Natural killer cell (primary cell): ENCODE results near the gene POLR2C. TPM values are rescaled to one million over a fixed set of nuclear protein-coding genes. Genes with fewer than 3 reads are reported as not detected.

ENCODE experiments used
- ATAC-seq, 3 donors: fragments of 150-1000 bp in 2 of 3; fragments of 200-7000 bp in 1 of 3; cut with Tn5 transposase; 1 replicate in 1 of 3; 2 replicates in 2 of 3; pipeline ENCODE4 v1.10.0; 2021; ENCODE audit warnings: mild to moderate bottlenecking in 2 of 3, moderate library complexity in 2 of 3
- DNase-seq, 2 donors: peaks; one replicate each; pipeline versions ENCODE4 v3.0.0 to v3.0.0-alpha.2; 2013 to 2021; ENCODE audit warnings: mixed read lengths in 1 of 2
- H3K27ac ChIP-seq: one replicate; pipeline ENCODE4 v1.5.1; 2013; ENCODE audit warnings: mild to moderate bottlenecking, low read length
- H3K27me3 ChIP-seq: one replicate; pipeline ENCODE4 v1.6.1; 2013; ENCODE audit warnings: low read length; ENCODE audit not compliant: control insufficient read depth, insufficient read depth
- H3K36me3 ChIP-seq: one replicate; pipeline ENCODE4 v1.6.1; 2013; ENCODE audit warnings: low read length; ENCODE audit not compliant: control insufficient read depth, insufficient read depth
- H3K4me1 ChIP-seq: one replicate; pipeline ENCODE4 v1.6.1; 2013; ENCODE audit warnings: low read length; ENCODE audit not compliant: control insufficient read depth, insufficient read depth
- H3K4me3 ChIP-seq: one replicate; pipeline ENCODE4 v1.5.1; 2013; ENCODE audit warnings: low read length
- H3K9me3 ChIP-seq: one replicate; pipeline ENCODE4 v1.6.1; 2013; ENCODE audit warnings: low read length; ENCODE audit not compliant: control insufficient read depth, insufficient read depth
- H3K27ac Mint-ChIP-seq, 2 donors: one replicate each; pipeline ENCODE4 v1.8.0; 2022; ENCODE audit warnings: mild to moderate bottlenecking in 2 of 2, mixed read lengths in 2 of 2, moderate library complexity in 1 of 2
- H3K27me3 Mint-ChIP-seq, 2 donors: one replicate each; pipeline ENCODE4 v1.8.0; 2022; ENCODE audit warnings: low read depth in 2 of 2, mixed read lengths in 2 of 2
- H3K36me3 Mint-ChIP-seq: one replicate; pipeline ENCODE4 v1.8.0; 2022; ENCODE audit warnings: mixed read lengths
- H3K4me1 Mint-ChIP-seq, 2 donors: one replicate each; pipeline ENCODE4 v1.8.0; 2022; ENCODE audit warnings: mixed read lengths in 2 of 2
- H3K4me3 Mint-ChIP-seq: one replicate; pipeline ENCODE4 v1.8.0; 2022; ENCODE audit warnings: mild to moderate bottlenecking, moderate library complexity, mixed read lengths
- H3K9me3 Mint-ChIP-seq, 2 donors: one replicate each; pipeline ENCODE4 v1.8.0; 2022; ENCODE audit warnings: mixed read lengths in 2 of 2
- CTCF ChIP-seq: fragments of 200-600 bp; IDR thresholded peaks from one replicate; pipeline ENCODE4 v1.8.0; 2022; ENCODE audit warnings: antibody characterized with exemption
- WGBS: methylation state at CpG from one replicate; pipeline ENCODE4 v1.1.7; 2013; ENCODE audit warnings: missing lambda C conversion rate; ENCODE audit not compliant: insufficient coverage; 5-methylcytosine and 5-hydroxymethylcytosine counted together
- intact Hi-C: fragments of 100-400 bp; cut with micrococcal nuclease; formaldehyde crosslinking; loops from one replicate; pipeline ENCODE4 v1.14.2; 2022
- total RNA-seq, 4 donors: library from RNA; stranded (reverse); fragments of 120-200 nt in 1 of 4; gene quantifications; one replicate each; pipeline versions ENCODE4 v1.2.3 to v1.2.4, GENCODE V29; 2013 to 2022

Gene POLR2C
- total RNA-seq, 3 donors from 2014 or later (not counting 1 experiment from before 2014, with no cell fraction given) = 55.4 to 71.2 (median 66.7) TPM

- Mint-ChIP-seq H3K36me3 (no peaks in the 10 kb centered on the region), H3K4me3 (no peak overlapping the region), H3K27ac (no peak overlapping the region), H3K9me3 (no peaks in the 10 kb centered on the region), H3K4me1 (no peaks in the 10 kb centered on the region), H3K27me3 (no peaks in the 10 kb centered on the region)
- Histone ChIP-seq H3K4me1 (no peaks in the 10 kb centered on the region), H3K27me3 (no peaks in the 10 kb centered on the region), H3K36me3 (peaks cover 6% of the 10 kb centered on the region), H3K27ac (no peak overlapping the region), H3K4me3 (no peak overlapping the region), H3K9me3 (no peaks in the 10 kb centered on the region)
- intact Hi-C loops = no loop called here
- WGBS = 85% methylated on average over 13 of the region's 13 CpGs
- no peak for TF ChIP-seq CTCF
- DNase-seq (no peak), ATAC-seq (no peak)
These were observed 44.9 kb downstream of the POLR2C start for GRCh38 chr16:57507136-57508034.

GRCh38 chr16:57508035-57508425 is 45.6 kb downstream of the POLR2C start:
- Histone ChIP-seq H3K9me3 (no peaks in the 10 kb centered on the region), H3K27me3 (no peaks in the 10 kb centered on the region), H3K4me3 (no peak overlapping the region), H3K36me3 (peaks cover 9% of the 10 kb centered on the region), H3K27ac (no peak overlapping the region), H3K4me1 (no peaks in the 10 kb centered on the region)
- ATAC-seq (no peak), DNase-seq (no peak)
- H3K27me3 Mint-ChIP-seq = no peaks in the 10 kb centered on the region
- TF ChIP-seq CTCF = no peak
- no peak overlapping the region for H3K4me3 Mint-ChIP-seq
- intact Hi-C loops = no loop called here
- no peaks in the 10 kb centered on the region for H3K9me3 Mint-ChIP-seq
- WGBS = 92% methylated on average over 3 of the region's 3 CpGs
- no peaks in the 10 kb centered on the region for H3K4me1 Mint-ChIP-seq
- H3K36me3 Mint-ChIP-seq = no peaks in the 10 kb centered on the region
- no peak overlapping the region for H3K27ac Mint-ChIP-seq

- Mint-ChIP-seq H3K36me3 (no peaks in the 10 kb centered on the region), H3K27me3 (no peaks in the 10 kb centered on the region), H3K9me3 (no peaks in the 10 kb centered on the region), H3K4me1 (no peaks in the 10 kb centered on the region), H3K4me3 (no peak overlapping the region), H3K27ac (no peak overlapping the region)
- TF ChIP-seq CTCF = no peak
- no peak for DNase-seq
- no peaks in the 10 kb centered on the region for H3K4me1 ChIP-seq
- H3K4me3 ChIP-seq = no peak overlapping the region
- H3K27ac ChIP-seq = no peak overlapping the region
- no peak for ATAC-seq
- H3K27me3 ChIP-seq = no peaks in the 10 kb centered on the region
- 89% methylated on average over 11 of the region's 12 CpGs for WGBS
- no peaks in the 10 kb centered on the region for H3K9me3 ChIP-seq
- intact Hi-C loops = no loop called here
- H3K36me3 ChIP-seq = peaks cover 16% of the 10 kb centered on the region
These were observed 46.9 kb downstream of the POLR2C start for GRCh38 chr16:57509231-57509923.
